Myocyte (in vitro differentiated cells): Measurements from ENCODE around the gene ZDHHC11. TPM values are rescaled to one million over a fixed set of nuclear protein-coding genes. Genes with fewer than 3 reads are reported as not detected.
"Not testable (repeated sequence)": the region's sequence is repeated elsewhere in the genome, so short reads cannot be mapped to it uniquely, and the experiment has no call there.

Source experiments
- DNase-seq: peaks from one replicate; pipeline ENCODE4 v3.0.0-alpha.2; 2012; ENCODE audit warnings: low read depth
- total RNA-seq: library from RNA; depleted of rRNA; stranded (reverse); fragments of >200 nt; gene quantifications from 2 replicates; pipeline ENCODE4 v1.2.3, GENCODE V29; 2014

ZDHHC11 gene
- total RNA-seq, 1 donor from 2014 or later = 0.37 TPM

- no peak for DNase-seq
Measured at GRCh38 chr5:880816-881550, 30.2 kb upstream of the ZDHHC11 start.

- not testable (repeated sequence) for DNase-seq
Measured at GRCh38 chr5:878677-879076, 27.9 kb upstream of the ZDHHC11 start.

- no peak for DNase-seq
Measured at GRCh38 chr5:878125-878524, 27.3 kb upstream of the ZDHHC11 start.

GRCh38 chr5:876398-877365 lies 25.9 kb upstream of the ZDHHC11 start:
- no peak for DNase-seq

- no peak for DNase-seq
Measured at GRCh38 chr5:875931-876330, 25.1 kb upstream of the ZDHHC11 start.

GRCh38 chr5:873328-873727 lies 22.5 kb upstream of the ZDHHC11 start:
- DNase-seq = no peak

- DNase-seq = no peak
Measured at GRCh38 chr5:872301-872700, 21.5 kb upstream of the ZDHHC11 start.

- DNase-seq = no peak
Measured at GRCh38 chr5:871596-872298, 21.0 kb upstream of the ZDHHC11 start.

GRCh38 chr5:870956-871355 lies 20.2 kb upstream of the ZDHHC11 start:
- no peak for DNase-seq

- no peak for DNase-seq
Measured at GRCh38 chr5:868428-869135, 17.8 kb upstream of the ZDHHC11 start.

- no peak for DNase-seq
Measured at GRCh38 chr5:867300-867870, 16.6 kb upstream of the ZDHHC11 start.

GRCh38 chr5:865771-866170 lies 15.0 kb upstream of the ZDHHC11 start:
- DNase-seq = no peak

GRCh38 chr5:865168-865521 lies 14.4 kb upstream of the ZDHHC11 start:
- no peak for DNase-seq

GRCh38 chr5:864492-865167 lies 13.8 kb upstream of the ZDHHC11 start:
- DNase-seq = no peak

- peak; percentile 31 for DNase-seq
Measured at GRCh38 chr5:863244-863805, 12.5 kb upstream of the ZDHHC11 start.

- peak; percentile 84 for DNase-seq
Measured at GRCh38 chr5:862367-863243, 11.8 kb upstream of the ZDHHC11 start.

- DNase-seq = no peak
Measured at GRCh38 chr5:861442-862366, 10.9 kb upstream of the ZDHHC11 start.
